ENCODE data around the gene NIPAL3.
A peak's percentile ranks its signal among the peaks of the same experiment; 100 is the strongest.
"Not testable (repeated sequence)": the region's sequence is repeated elsewhere in the genome, so short reads cannot be mapped to it uniquely, and the experiment has no call there.

Gene NIPAL3

GRCh38 chr1:24459551-24460266 is 44.1 kb downstream of the NIPAL3 start:
- DNase-seq (ENCODE audit: low read depth) = no peak

GRCh38 chr1:24462128-24462527 is 46.5 kb downstream of the NIPAL3 start:
- not testable (repeated sequence) for DNase-seq (ENCODE audit: low read depth)

DNA sequence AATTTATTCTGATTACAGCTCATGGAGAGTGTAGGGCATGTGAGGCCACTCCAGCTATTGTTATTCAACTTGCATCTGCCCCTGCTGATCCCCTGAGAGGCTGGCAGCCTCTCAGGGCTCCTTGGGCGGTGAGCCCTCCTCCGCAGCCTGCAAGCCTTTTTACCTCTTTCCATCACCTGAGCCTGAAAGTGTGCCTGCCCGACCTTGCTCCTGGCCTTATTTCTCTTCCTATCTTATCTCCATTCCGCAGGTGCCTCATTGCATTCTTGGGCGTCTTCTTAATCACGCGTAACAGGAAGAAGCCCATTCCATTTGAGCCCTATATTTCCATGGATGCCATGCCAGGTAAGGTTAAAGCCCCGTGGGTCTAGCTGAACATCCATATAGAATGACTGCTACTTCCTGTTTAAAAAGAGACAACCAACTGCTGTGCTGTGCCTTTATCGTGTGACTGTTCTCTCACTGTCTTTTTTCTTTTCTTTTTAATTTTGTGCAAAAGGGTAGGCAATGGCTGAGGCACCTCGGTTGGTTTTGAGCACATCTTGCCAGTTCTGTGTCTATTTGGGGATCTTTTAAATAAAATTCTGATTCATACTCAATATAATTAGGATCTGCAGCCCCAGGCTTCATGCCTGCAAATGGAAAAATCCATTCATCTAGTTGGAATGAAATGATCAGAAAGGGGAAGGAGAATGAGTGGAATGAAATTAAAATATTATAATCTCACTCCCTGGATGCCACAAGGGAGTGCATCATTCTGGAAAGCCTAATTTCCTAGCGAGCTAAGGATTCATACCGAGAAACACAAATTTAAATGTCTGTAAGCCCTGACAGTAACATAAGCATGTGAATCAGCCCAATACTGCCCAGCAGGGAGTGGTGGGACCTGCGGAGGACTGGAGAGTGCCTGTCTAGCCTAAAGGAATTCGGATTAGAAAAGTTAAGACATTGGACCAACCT is 48.5 kb downstream of the NIPAL3 start:
- DNase-seq (ENCODE audit: low read depth) = peak; percentile 40

GRCh38 chr1:24465099-24465498 is 49.5 kb downstream of the NIPAL3 start:
- no peak for DNase-seq (ENCODE audit: low read depth)

GRCh38 chr1:24465638-24466037 is 50.0 kb downstream of the NIPAL3 start:
- no peak for DNase-seq (ENCODE audit: low read depth)

- no peak for DNase-seq (ENCODE audit: low read depth)
Measured at GRCh38 chr1:24468685-24469316, 53.2 kb downstream of the NIPAL3 start.

- DNase-seq (ENCODE audit: low read depth) = no peak
Measured at GRCh38 chr1:24470592-24470991, 55.0 kb downstream of the NIPAL3 start.

- DNase-seq (ENCODE audit: low read depth) = no peak
Measured at GRCh38 chr1:24472527-24473251, 57.1 kb downstream of the NIPAL3 start.

DNA sequence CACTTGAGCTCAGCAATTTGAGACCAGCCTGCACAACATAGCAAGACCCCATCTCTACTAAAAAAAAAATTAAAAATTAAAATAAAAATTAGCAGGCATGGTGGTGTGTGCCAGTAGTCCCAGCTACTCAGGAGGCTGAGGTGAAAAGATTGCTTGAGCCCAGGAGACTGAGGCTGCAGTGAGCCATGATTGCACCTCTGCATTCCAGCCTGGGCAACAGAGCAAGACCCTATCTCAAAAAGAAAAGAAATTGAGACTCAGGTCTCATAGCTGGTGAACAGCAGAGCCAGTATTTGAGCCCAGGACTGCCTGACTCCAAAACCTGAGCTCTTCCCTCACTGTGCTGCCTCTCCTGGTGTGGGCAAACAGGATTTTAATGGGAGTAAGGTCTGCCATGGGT is 58.6 kb downstream of the NIPAL3 start:
- no peak for DNase-seq (ENCODE audit: low read depth)

- DNase-seq (ENCODE audit: low read depth) = no peak
Measured at GRCh38 chr1:24475700-24476099, 60.1 kb downstream of the NIPAL3 start.

DNA sequence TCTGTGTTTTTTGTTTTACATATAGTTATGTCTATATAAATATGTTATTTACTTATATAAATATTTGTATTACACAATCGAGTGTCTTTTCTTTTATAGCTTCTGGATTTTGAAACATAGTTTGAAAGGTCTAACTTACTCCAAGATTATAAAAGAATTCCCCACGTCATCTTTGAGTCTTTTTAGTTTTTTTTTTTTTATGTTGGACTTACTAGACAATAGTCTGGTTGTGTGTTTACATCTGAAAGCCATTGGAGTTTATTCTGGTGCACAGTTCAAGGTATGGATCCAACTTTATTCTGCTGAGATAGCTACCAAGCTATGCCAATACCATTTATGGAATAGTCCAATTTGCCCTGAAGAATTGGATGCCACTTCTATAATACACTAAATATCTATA is 61.0 kb downstream of the NIPAL3 start:
- no peak for DNase-seq (ENCODE audit: low read depth)

DNA sequence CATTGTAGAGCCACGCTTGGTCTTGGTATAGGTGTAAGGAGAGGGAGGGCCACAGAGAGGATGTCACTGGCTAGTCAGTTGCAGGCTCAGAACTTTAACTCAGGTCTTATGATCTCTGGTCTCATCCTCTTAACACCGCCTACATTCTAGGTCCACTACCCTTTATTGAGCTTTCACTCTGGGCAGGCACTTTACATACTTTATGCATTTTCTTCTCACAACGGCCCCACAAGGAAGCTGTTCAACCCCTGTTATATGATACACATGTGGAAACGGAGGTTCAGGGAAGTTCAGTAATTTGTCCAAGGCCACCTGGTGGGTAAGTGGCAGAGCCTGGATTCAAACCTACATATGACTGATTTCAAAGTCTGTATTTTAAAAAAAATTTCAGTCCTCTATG is 61.7 kb downstream of the NIPAL3 start:
- no peak for DNase-seq (ENCODE audit: low read depth)

DNA sequence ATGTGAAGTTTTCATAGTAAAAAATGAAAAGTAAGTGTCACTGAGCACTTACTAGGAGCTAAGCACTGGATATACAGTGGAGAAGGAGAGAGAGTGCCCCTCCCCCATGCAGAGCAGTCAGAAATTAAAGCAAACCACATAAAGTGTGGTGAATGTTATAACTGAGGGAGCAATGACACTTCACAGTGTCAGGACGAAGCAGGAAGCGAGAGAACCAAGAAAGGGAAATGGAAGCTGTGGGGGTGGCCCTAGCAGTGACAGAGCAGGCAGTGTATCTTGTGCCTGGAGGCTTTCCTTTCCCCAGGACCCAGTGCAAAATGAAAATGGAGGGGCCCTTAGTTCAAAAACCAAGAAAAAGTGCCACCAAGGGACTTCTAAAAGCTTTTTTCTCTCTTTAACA is 65.5 kb downstream of the NIPAL3 start:
- no peak for DNase-seq (ENCODE audit: low read depth)

DNA sequence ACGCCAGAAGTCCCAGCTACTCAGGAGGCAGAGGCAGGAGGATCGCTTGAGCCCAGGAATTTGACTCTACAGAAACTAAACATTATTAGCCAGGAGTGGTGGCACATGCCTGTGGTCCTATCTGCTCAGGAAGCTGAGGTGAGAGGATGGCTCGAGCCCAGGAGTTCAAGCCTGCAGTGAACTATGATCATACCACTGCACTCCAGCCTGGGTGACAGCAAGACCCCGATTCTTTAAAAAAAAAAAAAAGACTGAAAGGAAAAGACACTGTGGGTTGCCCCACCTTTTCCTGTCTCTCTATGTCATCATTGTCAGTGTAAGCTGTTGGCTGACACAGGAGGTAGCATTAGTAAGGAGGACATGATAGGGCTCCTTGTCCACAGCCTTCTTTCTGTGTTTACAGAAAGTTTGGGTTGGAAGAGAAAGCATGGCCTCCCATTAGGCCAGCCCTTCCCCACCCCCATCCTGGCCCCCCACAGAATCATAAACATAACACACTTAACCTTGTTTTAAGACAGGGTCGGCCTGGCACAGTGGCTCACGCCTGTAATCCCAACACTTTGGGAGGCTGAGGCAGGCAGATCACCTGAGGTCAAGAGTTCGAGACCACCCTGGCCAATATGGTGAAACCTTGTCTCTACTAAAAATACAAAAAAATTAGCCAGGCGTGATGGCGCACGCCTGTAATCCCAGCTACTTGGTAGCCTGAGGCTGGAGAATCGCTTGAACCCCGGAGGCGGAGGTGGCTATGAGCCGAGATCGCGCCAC is 66.4 kb downstream of the NIPAL3 start:
- no peak for DNase-seq (ENCODE audit: low read depth)

DNA sequence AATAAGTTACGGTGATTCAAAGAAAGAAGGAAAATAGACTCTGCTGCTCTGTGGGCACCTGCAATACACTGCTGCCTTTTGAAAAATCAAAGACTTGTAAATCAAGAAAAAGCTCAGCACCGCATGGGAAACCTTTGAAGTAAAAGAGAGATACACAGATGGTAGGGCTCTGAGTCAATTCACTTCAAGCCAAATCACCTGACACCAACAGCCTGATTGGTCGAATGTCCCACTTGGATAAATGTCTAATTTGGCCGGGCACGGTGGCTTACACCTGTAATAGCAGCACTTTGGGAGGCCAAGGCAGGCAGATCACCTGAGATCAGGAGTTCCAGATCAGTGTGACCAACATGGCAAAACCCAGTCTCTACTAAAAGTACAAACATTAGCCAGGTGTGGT is 67.8 kb downstream of the NIPAL3 start:
- DNase-seq (ENCODE audit: low read depth) = no peak

DNA sequence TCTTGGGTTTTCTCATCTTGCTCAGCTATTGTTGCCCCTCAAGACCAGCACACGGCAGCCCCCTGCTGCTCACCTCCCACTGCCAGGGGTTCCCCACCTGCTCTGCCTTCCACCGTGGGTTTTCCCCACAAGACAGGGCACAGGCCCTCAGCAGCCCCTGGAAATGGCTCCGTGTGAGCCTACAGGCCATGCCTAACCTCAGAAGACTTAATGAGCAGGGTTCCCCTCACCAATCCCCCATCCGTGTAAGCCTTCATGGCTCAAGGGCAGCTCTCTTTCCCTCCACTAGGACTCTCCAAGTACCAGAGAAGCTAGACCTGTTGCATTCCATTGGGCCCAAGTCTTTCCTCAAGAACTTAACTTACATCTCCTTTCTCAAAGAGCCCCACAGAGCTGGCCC is 68.6 kb downstream of the NIPAL3 start:
- no peak for DNase-seq (ENCODE audit: low read depth)

GRCh38 chr1:24486331-24487065 is 70.9 kb downstream of the NIPAL3 start:
- DNase-seq (ENCODE audit: low read depth) = no peak

- DNase-seq (ENCODE audit: low read depth) = no peak
Measured at GRCh38 chr1:24487455-24487854, 71.9 kb downstream of the NIPAL3 start.

- not testable (repeated sequence) for DNase-seq (ENCODE audit: low read depth)
Measured at GRCh38 chr1:24488159-24488558, 72.6 kb downstream of the NIPAL3 start.

DNA sequence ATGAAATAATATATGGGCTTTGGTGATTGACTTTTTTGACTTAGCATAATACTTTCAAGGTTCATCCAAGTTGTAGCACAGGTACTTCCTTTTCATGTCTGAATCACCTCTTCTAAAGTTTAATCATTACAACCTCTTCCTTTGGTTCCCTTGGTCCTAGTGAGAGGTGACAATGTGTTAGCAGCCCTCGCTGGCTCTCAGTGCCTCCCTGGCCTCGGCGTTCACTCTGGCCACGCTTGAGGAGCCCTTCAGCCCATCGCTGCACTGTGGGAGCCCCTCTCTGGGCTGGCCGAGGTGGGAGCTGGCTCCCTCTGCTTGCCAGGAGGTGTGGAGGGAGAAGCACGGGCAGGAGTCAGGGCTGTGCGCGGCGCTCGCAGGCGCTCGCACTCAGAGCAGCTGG is 74.1 kb downstream of the NIPAL3 start:
- no peak for DNase-seq (ENCODE audit: low read depth)

All from GM04504 (cell line).